ENCODE results near the gene TRIP13.
"Not testable (repeated sequence)": the region's sequence is repeated elsewhere in the genome, so short reads cannot be mapped to it uniquely, and the experiment has no call there.

The TRIP13 gene

DNA sequence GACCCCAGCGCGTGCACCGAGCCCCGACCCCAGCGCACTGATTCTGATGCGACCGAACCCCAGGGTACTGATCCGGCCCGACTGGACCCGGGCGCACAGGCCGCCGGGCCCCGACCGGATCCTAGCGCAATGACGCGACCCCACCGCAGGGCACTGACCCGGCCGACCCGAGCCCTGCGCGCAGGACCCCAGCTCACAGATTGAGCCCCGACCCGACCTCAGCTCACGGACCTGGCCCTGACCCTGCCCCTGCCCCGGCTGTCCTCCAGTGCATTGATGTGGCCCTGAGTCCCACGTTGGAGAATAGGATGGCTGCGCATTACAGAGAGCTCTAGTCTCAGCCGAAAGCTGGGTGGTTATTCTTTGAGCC, 438 bp downstream of the TRIP13 start:
- DNase-seq, result no peak

- no peak for DNase-seq
Observed at GRCh38 chr5:893711-894110, 1.0 kb downstream of the TRIP13 start.

DNA sequence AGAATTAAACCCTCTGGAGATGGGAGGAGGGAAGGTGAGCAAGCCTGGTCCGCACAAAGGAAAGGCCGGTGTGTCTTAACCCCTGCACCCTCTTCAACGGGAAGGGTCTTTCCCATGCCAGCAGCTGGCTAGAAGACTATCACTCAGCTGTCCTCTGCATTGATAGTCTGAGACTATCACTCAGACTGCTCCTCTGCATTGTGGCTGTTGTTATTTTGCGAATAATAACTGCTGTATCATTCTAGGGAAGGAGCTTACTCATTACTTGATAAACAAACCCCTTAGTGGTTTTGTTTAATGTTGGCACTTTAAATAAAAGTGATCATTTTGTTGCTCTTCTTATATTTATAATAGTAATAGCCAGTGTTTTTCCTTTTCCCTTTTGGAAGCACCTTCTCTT, 8.1 kb downstream of the TRIP13 start:
- no peak for DNase-seq

DNA sequence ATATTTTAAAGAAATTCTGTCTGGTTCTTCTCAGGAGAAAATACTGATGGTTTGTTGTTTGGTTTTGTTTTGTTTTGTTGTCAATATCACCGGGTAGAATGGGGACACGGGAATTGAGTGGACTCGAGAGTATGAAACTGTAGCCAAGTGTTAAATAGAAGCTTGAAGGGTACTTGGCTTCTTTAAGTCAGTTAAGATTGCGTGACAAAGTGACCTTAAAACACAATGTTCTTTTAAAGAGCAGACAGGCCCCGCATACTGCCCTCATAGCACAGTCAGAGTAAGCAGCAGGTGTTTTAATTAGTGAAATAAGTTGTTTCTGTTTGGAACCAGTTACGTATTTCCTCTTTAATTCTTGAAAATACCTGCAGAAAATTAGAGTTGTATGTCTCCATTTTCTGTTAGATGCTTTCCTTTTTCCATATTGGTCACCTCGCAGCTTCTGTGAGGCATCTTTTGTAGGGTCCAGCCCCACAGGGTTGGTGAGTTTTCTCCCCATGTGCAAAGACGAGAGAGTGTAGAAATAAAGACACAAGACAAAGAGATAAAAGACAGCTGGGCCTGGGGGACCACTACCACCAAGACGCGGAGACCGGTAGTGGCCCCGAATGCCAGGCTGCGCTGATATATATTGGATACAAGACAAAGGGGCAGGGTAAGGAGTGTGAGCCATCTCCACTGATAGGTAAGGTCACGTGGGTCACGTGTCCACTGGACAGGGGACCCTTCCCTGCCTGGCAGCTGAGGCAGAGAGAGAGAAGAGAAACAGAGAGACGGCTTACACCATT, 9.6 kb downstream of the TRIP13 start:
- no peak for DNase-seq

GRCh38 chr5:903756-904096, 11.0 kb downstream of the TRIP13 start:
- no peak for DNase-seq

- no peak for DNase-seq
Observed at GRCh38 chr5:905139-905642, 12.5 kb downstream of the TRIP13 start.

- DNase-seq, result no peak
Observed at GRCh38 chr5:907366-907910, 14.8 kb downstream of the TRIP13 start.

DNA sequence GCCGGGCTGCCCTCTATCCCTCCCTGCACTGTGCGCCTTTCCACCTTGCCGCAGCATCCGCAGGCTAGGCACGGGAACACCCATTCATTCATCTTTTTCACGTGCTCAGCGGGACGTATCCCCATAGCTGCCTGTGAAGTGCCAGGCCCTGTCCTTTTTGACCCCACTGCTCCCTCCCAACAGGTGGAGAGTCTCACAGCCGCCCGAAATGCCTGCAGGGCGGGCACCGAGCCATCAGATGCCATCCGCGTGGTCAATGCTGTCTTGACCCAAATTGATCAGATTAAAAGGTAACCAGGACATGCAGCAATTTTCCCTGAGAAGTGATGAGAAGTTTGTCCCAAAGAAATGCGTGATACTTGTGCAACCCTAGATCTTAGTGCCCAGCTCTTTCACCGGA, 15.5 kb downstream of the TRIP13 start:
- DNase-seq, result no peak

- no peak for DNase-seq
Observed at GRCh38 chr5:909086-909485, 16.4 kb downstream of the TRIP13 start.

- no peak for DNase-seq
Observed at GRCh38 chr5:909994-910768, 17.5 kb downstream of the TRIP13 start.

DNA sequence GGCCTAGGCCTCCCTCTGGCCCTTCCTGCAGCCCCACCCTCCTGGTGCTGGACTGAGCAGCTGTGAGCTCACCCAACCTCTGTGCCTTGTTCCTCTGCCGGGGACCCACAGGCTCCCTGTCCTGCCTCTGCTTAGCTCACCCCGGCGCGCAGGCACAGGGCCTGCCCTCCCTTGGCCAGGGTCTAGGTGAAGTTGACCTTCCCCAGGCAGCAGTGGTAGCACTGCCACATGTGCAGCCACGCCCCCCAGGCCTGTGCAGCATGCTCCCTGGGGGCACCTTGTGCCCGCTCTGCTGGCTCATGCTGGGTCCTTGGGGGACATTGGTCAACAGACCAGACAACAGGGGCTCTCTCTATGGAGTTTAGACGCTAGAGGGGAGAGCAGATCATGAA, 18.1 kb downstream of the TRIP13 start:
- DNase-seq, result no peak

- no peak for DNase-seq
Observed at GRCh38 chr5:911601-912000, 18.9 kb downstream of the TRIP13 start.

GRCh38 chr5:912280-913091, 19.8 kb downstream of the TRIP13 start:
- peak; percentile 27 for DNase-seq

DNA sequence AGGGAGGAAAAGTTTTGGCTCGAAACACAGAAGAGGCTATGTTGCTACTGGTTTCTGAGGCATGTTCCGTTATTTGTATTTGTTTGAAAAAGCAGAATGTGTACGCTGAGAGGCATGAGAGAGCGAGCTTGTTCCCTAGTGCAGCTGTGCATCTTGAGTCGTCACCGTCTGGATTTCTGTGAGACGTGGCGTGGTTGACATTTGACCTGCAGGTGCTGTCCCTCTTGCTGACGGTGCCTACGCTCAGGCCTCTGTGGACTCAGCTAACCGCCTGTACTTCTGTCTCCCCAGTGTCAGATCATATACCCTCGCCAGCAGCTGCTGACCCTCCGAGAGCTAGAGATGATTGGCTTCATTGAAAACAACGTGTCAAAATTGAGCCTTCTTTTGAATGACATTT, 21.5 kb downstream of the TRIP13 start:
- DNase-seq, result no peak

DNA sequence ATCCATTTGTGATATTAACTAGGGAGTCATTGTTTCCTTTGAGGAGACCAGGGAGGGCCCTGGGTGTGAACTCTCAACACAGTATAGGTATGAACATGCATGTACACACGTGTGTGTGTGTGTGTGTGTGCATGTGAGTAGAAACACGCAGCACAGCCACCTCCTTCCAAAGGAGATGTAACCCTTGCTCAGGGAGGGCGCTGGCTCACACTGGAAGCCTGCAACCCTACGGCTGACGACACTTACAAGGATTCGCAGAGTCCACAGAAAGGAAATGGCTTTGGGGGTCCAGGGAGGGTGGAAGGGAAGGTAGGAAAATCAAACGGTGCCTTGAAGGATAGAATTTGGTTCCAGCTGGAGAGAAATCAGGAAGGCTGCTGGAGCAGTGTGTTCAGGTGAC, 21.9 kb downstream of the TRIP13 start:
- no peak for DNase-seq

GRCh38 chr5:915346-915745, 22.7 kb downstream of the TRIP13 start:
- not testable (repeated sequence) for DNase-seq

DNA sequence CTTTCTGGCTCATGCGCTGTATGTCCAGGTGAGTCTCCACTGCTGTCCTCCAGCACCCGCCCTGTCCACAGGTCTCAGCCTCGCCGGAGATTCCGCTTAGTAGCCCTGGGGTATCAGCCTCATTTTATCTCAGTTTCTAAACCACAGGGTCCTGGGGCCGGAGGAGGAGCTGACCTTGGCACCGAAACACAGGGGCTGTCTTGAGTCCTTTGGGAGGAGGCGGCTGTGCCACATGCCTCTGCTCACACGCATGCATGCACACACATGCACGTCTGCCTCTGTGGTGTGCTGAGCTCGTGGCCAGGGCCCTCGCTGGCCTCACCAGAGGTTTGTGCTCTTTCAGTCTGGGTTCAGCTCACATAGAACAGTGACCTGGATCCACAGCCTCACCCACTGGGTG, 23.3 kb downstream of the TRIP13 start:
- no peak for DNase-seq

- DNase-seq, result no peak
Observed at GRCh38 chr5:916441-917293, 24.0 kb downstream of the TRIP13 start.

DNA sequence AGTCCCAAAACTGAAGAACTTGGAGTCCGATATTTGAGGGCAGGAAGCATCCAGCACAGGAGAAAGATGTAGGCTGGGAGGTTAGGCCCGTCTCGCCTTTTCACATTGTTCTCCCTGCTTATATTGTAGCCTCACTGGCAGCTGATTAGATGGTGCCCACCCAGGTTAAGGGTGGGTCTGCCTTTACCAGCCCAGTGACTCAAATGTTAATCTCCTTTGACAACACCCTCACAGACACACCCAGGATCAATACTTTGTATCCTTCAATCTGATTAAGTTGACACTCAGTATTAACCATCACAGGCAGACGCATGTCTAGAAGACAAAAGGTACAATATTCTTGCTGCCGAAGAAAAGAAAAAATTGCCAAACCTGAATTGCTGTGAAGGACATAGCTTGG, 26.0 kb downstream of the TRIP13 start:
- not testable (repeated sequence) for DNase-seq

DNA sequence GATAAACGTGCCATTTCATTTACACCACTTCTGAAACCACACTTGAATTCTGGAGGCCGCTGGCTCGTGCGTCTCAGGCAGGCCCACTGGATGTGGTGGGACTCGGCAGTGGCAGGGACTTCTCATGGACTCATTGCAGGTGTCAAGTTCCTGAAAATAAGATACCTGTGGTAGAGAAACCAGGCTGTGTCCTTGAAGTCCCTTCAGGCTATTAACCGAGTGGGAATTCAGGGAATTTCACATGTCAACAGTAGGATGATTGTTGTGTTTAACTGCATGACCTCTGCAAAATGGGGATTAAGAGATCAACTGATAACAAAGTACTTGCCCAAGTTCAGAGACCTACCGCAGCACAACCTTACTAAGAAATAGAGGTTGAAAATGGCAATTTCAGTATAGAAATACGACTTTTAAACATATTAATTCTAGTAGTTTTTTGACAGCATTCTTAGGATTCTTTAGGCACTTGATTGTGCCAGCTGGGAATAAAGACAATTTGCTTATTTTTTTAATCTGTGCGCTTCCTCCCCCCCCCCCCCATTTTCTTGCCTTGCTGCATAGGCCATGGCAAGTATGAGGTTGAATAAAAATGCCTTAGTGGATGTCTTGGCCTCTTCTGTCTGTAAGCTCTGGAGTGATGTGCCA, 26.8 kb downstream of the TRIP13 start:
- no peak for DNase-seq

GRCh38 chr5:920321-920720, 27.6 kb downstream of the TRIP13 start:
- DNase-seq, result no peak

All from suppressor macrophage treated with lipopolysaccharide for 4 hours (primary cell).